WTC11 (cell line): Measurements from ENCODE around the gene CFAP92. TPM values are rescaled to one million over a fixed set of nuclear protein-coding genes. Genes with fewer than 3 reads are reported as not detected.
A peak's percentile ranks its signal among the peaks of the same experiment; 100 is the strongest.

Experiments
- ATAC-seq: fragments of 200-7000 bp; cut with Tn5 transposase; 2 replicates; pipeline ENCODE4 v1.10.0; 2021; ENCODE audit warnings: mild to moderate bottlenecking, moderate library complexity
- CTCF ChIA-PET: fragments of 300-600 bp; sonication (Branson Sonifier 250); formaldehyde crosslinking; loops from one replicate; lab custom pipeline; 2021; ENCODE audit warnings: antibody characterized with exemption; lab: Charles Lee
- POLR2A ChIA-PET: fragments of 350-600 bp; sonication (Branson Sonifier 250); formaldehyde crosslinking; loops from one replicate; lab custom pipeline; 2021; ENCODE audit warnings: antibody characterized with exemption; lab: Charles Lee
- DNase-seq: peaks from one replicate; pipeline ENCODE4 v3.0.0; 2021; ENCODE audit warnings: low spot score
- H3K27ac Mint-ChIP-seq: 2 replicates; pipeline ENCODE4 v1.8.0; 2021; ENCODE audit warnings: mixed read lengths
- H3K27me3 Mint-ChIP-seq: 2 replicates; pipeline ENCODE4 v1.8.0; 2021; ENCODE audit warnings: low read depth, mild to moderate bottlenecking, moderate library complexity, mixed read lengths
- H3K36me3 Mint-ChIP-seq: 2 replicates; pipeline ENCODE4 v1.8.0; 2021; ENCODE audit warnings: mixed read lengths
- H3K4me1 Mint-ChIP-seq: 2 replicates; pipeline ENCODE4 v1.8.0; 2022; ENCODE audit warnings: mixed read lengths
- H3K4me3 Mint-ChIP-seq: 2 replicates; pipeline ENCODE4 v1.8.0; 2021; ENCODE audit warnings: mild to moderate bottlenecking, moderate library complexity, mixed read lengths
- H3K9me3 Mint-ChIP-seq: 2 replicates; pipeline ENCODE4 v1.8.0; 2021; ENCODE audit warnings: mixed read lengths
- CREM ChIP-seq: sonication (generic); formaldehyde crosslinking; IDR thresholded peaks from 2 replicates; pipeline ENCODE4 v1.8.1; 2022; ENCODE audit warnings: mild to moderate bottlenecking, missing genetic modification reagents, moderate library complexity
- GTF2I ChIP-seq: fragments of 250-450 bp; sonication (Bioruptor Pico); conservative IDR thresholded peaks from 2 replicates; pipeline ENCODE4 v1.4.0; 2021; ENCODE audit warnings: mild to moderate bottlenecking
- JAZF1 ChIP-seq: fragments of 250-450 bp; sonication (Bioruptor Pico); IDR thresholded peaks from 2 replicates; pipeline ENCODE4 v1.9.0; 2021; ENCODE audit warnings: moderate library complexity, mild to moderate bottlenecking, inconsistent platforms
- JUN ChIP-seq: sonication (generic); formaldehyde crosslinking; IDR thresholded peaks from 2 replicates; pipeline ENCODE4 v1.8.0; 2023; ENCODE audit warnings: mild to moderate bottlenecking, missing genetic modification reagents
- NFYB ChIP-seq: sonication (generic); formaldehyde crosslinking; conservative IDR thresholded peaks from 2 replicates; pipeline ENCODE4 v1.8.0; 2022; ENCODE audit warnings: low read depth, missing genetic modification reagents
- NR1H2 ChIP-seq: sonication (generic); formaldehyde crosslinking; IDR thresholded peaks from 2 replicates; pipeline ENCODE4 v1.9.0; 2021; ENCODE audit warnings: mild to moderate bottlenecking, moderate library complexity, missing genetic modification reagents
- ZBTB21 ChIP-seq: sonication (generic); formaldehyde crosslinking; IDR thresholded peaks from 2 replicates; pipeline ENCODE4 v1.8.1; 2023; ENCODE audit warnings: mild to moderate bottlenecking, missing genetic modification reagents, borderline replicate concordance
- ZNF317 ChIP-seq: sonication (generic); formaldehyde crosslinking; IDR thresholded peaks from 2 replicates; pipeline ENCODE4 v1.8.1; 2023; ENCODE audit warnings: low read depth, mild to moderate bottlenecking, moderate library complexity, missing genetic modification reagents, borderline replicate concordance
- total RNA-seq: library from RNA; stranded (reverse); gene quantifications from 3 replicates; pipeline ENCODE4 v1.2.3, GENCODE V29; 2021
- TF ChIP-seq, protein P1 (sequence below): sonication (generic); formaldehyde crosslinking; IDR thresholded peaks from 2 replicates; pipeline ENCODE4 v1.8.1; 2023; ENCODE audit warnings: mild to moderate bottlenecking, moderate library complexity, missing genetic modification reagents
- TF ChIP-seq, protein P2 (sequence below): fragments of 250-450 bp; sonication (Bioruptor Pico); IDR thresholded peaks from 2 replicates; pipeline ENCODE4 v2.1.2; 2022; ENCODE audit warnings: mild to moderate bottlenecking, moderate library complexity
- TF ChIP-seq, protein P3 (sequence below): sonication (generic); formaldehyde crosslinking; IDR thresholded peaks from 2 replicates; pipeline ENCODE4 v1.8.0; 2022; ENCODE audit warnings: missing genetic modification reagents
- TF ChIP-seq, protein P4 (sequence below): fragments of 250-450 bp; sonication (Bioruptor Pico); conservative IDR thresholded peaks from 2 replicates; pipeline ENCODE4 v1.9.0; 2021; ENCODE audit warnings: mild to moderate bottlenecking
- TF ChIP-seq, protein P5 (sequence below): sonication (generic); formaldehyde crosslinking; IDR thresholded peaks from 2 replicates; pipeline ENCODE4 v1.8.1; 2022; ENCODE audit warnings: low read depth, missing genetic modification reagents, borderline replicate concordance
- TF ChIP-seq, protein P6 (sequence below): sonication (generic); formaldehyde crosslinking; IDR thresholded peaks from 2 replicates; pipeline ENCODE4 v1.8.1; 2023; ENCODE audit warnings: mild to moderate bottlenecking, missing genetic modification reagents
- TF ChIP-seq, protein P7 (sequence below): sonication (generic); formaldehyde crosslinking; conservative IDR thresholded peaks from 2 replicates; pipeline ENCODE4 v1.8.1; 2023; ENCODE audit warnings: mild to moderate bottlenecking, low read depth, missing genetic modification reagents, moderate library complexity
- TF ChIP-seq, protein P8 (sequence below): sonication (generic); formaldehyde crosslinking; IDR thresholded peaks from 2 replicates; pipeline ENCODE4 v1.8.1; 2022; ENCODE audit warnings: mild to moderate bottlenecking, moderate library complexity, missing genetic modification reagents

Gene CFAP92
- total RNA-seq, 1 experiment from 2014 or later: 2.9 TPM

DNA sequence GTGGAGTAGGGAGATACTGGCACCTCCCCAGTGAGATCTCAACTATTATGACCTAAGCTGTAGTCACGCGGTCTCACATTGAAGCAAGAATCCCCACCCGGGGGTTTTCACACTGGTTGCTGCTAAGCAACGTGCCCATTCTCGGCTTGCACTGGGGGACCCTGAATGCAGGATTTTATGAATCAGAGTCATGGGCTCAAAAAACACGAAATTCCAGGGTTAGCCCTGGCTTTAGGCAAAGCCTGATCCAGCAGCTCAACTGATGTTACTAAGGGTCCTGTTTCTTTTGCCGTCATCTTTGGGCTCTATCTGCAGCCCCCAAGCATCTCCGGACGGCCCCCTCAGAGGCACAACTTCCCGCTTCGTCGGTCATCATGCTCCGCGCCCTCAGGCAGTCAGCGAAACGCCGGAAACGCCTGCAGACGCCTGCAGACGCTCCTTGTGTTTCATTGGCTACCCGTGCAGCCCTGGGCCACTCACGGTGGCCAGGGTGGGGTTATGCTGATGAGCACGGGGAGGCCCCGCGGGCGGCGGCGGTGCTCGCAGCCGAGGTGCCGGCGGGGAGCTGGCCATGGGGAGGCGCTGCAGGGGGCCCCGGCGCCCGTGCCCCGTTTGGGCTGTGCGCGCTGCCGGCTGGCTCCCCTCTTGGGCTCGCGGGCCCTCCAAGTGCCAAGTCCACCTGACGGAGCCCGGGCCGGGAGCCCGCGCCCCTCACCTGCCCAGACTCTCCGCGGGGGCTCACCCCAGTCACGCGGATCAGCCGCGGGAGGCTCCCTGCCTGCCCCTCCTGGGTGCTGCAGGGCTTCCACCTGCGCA is 33.1 kb upstream of the CFAP92 start (continued):
- TF ChIP-seq, protein P1, sequence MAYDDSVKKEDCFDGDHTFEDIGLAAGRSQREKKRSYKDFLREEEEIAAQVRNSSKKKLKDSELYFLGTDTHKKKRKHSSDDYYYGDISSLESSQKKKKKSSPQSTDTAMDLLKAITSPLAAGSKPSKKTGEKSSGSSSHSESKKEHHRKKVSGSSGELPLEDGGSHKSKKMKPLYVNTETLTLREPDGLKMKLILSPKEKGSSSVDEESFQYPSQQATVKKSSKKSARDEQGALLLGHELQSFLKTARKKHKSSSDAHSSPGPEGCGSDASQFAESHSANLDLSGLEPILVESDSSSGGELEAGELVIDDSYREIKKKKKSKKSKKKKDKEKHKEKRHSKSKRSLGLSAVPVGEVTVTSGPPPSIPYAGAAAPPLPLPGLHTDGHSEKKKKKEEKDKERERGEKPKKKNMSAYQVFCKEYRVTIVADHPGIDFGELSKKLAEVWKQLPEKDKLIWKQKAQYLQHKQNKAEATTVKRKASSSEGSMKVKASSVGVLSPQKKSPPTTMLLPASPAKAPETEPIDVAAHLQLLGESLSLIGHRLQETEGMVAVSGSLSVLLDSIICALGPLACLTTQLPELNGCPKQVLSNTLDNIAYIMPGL (CRISPR knock-in tag): peak; percentile 61; the same call in 1 of the 2 replicates
- peak; percentile 94 for TF ChIP-seq ZBTB21 (CRISPR knock-in tag)
- TF ChIP-seq, protein P2, sequence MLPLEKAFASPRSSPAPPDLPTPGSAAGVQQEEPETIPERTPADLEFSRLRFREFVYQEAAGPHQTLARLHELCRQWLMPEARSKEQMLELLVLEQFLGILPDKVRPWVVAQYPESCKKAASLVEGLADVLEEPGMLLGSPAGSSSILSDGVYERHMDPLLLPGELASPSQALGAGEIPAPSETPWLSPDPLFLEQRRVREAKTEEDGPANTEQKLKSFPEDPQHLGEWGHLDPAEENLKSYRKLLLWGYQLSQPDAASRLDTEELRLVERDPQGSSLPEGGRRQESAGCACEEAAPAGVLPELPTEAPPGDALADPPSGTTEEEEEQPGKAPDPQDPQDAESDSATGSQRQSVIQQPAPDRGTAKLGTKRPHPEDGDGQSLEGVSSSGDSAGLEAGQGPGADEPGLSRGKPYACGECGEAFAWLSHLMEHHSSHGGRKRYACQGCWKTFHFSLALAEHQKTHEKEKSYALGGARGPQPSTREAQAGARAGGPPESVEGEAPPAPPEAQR (CRISPR knock-in tag): no peak
- TF ChIP-seq, protein P3, sequence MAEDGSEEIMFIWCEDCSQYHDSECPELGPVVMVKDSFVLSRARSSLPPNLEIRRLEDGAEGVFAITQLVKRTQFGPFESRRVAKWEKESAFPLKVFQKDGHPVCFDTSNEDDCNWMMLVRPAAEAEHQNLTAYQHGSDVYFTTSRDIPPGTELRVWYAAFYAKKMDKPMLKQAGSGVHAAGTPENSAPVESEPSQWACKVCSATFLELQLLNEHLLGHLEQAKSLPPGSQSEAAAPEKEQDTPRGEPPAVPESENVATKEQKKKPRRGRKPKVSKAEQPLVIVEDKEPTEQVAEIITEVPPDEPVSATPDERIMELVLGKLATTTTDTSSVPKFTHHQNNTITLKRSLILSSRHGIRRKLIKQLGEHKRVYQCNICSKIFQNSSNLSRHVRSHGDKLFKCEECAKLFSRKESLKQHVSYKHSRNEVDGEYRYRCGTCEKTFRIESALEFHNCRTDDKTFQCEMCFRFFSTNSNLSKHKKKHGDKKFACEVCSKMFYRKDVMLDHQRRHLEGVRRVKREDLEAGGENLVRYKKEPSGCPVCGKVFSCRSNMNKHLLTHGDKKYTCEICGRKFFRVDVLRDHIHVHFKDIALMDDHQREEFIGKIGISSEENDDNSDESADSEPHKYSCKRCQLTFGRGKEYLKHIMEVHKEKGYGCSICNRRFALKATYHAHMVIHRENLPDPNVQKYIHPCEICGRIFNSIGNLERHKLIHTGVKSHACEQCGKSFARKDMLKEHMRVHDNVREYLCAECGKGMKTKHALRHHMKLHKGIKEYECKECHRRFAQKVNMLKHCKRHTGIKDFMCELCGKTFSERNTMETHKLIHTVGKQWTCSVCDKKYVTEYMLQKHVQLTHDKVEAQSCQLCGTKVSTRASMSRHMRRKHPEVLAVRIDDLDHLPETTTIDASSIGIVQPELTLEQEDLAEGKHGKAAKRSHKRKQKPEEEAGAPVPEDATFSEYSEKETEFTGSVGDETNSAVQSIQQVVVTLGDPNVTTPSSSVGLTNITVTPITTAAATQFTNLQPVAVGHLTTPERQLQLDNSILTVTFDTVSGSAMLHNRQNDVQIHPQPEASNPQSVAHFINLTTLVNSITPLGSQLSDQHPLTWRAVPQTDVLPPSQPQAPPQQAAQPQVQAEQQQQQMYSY (CRISPR knock-in tag): 0 out of 2 replicates have a peak, but pooled peaks have one; percentile 45
- TF ChIP-seq GTF2I (CRISPR knock-in tag): no peak
- TF ChIP-seq ZNF317 (CRISPR knock-in tag): peak; percentile 63
- TF ChIP-seq, protein P4, sequence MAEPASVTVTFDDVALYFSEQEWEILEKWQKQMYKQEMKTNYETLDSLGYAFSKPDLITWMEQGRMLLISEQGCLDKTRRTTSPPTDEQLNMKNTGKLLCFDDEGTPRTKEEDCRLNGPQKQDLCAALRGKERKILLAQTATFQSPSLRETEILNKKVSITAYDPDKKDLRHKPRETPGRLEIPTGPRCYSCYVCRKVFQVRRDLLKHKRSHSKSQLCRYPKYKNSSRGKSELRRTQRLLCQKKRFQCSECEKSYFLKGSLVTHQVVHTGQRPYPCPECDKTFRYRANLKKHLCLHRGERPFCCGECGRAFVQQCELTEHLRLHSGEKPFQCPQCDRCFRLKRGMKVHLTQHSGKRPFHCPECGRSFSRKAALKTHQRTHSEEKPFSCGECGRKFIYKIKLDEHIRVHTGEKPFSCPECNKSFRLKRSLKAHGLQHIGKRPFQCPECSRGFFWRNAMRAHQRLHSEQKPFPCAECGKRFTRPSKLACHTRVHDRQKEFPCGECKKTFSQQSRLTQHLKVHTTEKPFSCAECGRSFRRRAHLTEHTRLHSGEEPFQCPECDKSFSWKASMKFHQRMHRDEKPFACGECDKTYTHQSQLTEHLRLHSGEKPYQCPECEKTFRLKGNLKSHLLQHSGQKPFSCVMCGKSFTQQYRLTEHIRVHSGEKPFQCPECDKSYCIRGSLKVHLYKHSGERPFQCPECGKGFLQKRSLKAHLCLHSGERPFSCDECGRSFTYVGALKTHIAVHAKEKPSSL (CRISPR knock-in tag): no peak
- TF ChIP-seq, protein P5, sequence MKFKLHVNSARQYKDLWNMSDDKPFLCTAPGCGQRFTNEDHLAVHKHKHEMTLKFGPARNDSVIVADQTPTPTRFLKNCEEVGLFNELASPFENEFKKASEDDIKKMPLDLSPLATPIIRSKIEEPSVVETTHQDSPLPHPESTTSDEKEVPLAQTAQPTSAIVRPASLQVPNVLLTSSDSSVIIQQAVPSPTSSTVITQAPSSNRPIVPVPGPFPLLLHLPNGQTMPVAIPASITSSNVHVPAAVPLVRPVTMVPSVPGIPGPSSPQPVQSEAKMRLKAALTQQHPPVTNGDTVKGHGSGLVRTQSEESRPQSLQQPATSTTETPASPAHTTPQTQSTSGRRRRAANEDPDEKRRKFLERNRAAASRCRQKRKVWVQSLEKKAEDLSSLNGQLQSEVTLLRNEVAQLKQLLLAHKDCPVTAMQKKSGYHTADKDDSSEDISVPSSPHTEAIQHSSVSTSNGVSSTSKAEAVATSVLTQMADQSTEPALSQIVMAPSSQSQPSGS (CRISPR knock-in tag): peak; percentile 84
- TF ChIP-seq, protein P6, sequence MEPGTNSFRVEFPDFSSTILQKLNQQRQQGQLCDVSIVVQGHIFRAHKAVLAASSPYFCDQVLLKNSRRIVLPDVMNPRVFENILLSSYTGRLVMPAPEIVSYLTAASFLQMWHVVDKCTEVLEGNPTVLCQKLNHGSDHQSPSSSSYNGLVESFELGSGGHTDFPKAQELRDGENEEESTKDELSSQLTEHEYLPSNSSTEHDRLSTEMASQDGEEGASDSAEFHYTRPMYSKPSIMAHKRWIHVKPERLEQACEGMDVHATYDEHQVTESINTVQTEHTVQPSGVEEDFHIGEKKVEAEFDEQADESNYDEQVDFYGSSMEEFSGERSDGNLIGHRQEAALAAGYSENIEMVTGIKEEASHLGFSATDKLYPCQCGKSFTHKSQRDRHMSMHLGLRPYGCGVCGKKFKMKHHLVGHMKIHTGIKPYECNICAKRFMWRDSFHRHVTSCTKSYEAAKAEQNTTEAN (CRISPR knock-in tag): peak; percentile 92

DNA sequence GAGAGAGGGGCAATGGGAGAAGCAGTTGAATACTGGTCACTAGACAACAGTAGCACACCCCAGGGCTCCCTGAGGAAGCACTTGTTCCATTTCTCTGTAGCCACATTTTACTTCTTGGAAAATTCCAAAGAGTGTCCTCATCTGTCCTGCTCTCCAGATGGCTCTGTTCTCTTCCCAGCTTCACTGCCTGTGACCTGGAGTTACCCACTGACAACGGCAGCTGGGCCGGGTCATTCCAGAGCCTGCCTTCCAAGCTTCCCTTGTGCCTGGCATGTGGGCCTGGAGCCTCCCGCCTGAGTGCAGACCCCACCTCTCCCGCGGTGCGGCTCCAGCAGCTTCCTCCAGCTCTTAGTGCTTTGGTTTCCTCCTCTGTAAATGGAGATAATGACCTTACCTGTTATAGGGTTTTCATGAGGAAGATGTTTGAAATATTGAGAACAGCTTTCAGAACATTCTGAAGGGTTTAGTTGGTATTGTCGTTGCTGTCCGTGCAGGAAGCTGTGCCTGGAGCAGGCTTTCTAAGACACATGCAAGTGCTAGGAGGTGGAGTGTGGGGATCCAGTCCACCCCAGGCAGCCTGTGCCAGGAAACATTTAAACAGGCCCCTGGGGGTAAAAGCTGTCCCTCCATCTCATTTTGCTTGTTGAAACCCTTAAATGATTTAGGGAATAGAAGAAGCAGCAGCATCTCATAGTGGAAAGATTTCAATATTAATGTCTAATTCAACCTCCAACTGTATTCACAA is 32.0 kb upstream of the CFAP92 start:
- CTCF ChIA-PET: interaction anchor here (1.0 to 5.7 kb wide), 7 partner anchors 10 to 96 kb away, joined by 3 to 25 read pairs (median 5); partner anchors contain the start of gene RAB43
- Mint-ChIP-seq H3K4me1 (peaks cover 5% of the 10 kb centered on the region; the same call in 1 of the 2 replicates), H3K27me3 (peaks cover 53% of the 10 kb centered on the region), H3K27ac (no peak overlapping the region), H3K36me3 (no peaks in the 10 kb centered on the region), H3K9me3 (peaks cover 6% of the 10 kb centered on the region; the same call in 1 of the 2 replicates), H3K4me3 (no peak overlapping the region)
- POLR2A ChIA-PET: interaction anchor here (0.6 kb wide), 1 partner anchor 370 kb away, joined by 5 read pairs; no protein-coding TSS in a partner anchor
- DNase-seq (no peak), ATAC-seq (no peak)
- TF ChIP-seq CREM (no peak), JUN (no peak), NR1H2 (CRISPR knock-in tag) (no peak), JAZF1 (no peak), NFYB (no peak)
- TF ChIP-seq, protein P7, sequence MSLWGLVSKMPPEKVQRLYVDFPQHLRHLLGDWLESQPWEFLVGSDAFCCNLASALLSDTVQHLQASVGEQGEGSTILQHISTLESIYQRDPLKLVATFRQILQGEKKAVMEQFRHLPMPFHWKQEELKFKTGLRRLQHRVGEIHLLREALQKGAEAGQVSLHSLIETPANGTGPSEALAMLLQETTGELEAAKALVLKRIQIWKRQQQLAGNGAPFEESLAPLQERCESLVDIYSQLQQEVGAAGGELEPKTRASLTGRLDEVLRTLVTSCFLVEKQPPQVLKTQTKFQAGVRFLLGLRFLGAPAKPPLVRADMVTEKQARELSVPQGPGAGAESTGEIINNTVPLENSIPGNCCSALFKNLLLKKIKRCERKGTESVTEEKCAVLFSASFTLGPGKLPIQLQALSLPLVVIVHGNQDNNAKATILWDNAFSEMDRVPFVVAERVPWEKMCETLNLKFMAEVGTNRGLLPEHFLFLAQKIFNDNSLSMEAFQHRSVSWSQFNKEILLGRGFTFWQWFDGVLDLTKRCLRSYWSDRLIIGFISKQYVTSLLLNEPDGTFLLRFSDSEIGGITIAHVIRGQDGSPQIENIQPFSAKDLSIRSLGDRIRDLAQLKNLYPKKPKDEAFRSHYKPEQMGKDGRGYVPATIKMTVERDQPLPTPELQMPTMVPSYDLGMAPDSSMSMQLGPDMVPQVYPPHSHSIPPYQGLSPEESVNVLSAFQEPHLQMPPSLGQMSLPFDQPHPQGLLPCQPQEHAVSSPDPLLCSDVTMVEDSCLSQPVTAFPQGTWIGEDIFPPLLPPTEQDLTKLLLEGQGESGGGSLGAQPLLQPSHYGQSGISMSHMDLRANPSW (CRISPR knock-in tag): no peak
- TF ChIP-seq, protein P8, sequence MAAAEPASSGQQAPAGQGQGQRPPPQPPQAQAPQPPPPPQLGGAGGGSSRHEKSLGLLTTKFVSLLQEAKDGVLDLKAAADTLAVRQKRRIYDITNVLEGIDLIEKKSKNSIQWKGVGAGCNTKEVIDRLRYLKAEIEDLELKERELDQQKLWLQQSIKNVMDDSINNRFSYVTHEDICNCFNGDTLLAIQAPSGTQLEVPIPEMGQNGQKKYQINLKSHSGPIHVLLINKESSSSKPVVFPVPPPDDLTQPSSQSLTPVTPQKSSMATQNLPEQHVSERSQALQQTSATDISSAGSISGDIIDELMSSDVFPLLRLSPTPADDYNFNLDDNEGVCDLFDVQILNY (CRISPR knock-in tag): no peak
